IMR-90 (cell line): ENCODE data around the gene ARFGEF3. TPM values are rescaled to one million over a fixed set of nuclear protein-coding genes. Genes with fewer than 3 reads are reported as not detected.

ENCODE experiments used
- ATAC-seq: fragments of 200-7000 bp; cut with Tn5 transposase; 2 replicates; pipeline ENCODE4 v1.9.1; 2020; ENCODE audit warnings: low read depth, mild to moderate bottlenecking, moderate library complexity
- BruUV-seq: library from RNA; stranded (reverse); fragments of 400-500 nt; replicated peaks from 2 replicates; lab custom pipeline; 2021; lab: Mats Ljungman, UMichigan
- CTCF ChIA-PET: fragments of 300-600 bp; formaldehyde crosslinking; extraction: SDS; loops from one replicate; lab custom pipeline; 2021; ENCODE audit warnings: antibody characterized with exemption; lab: Yijun Ruan, JAX
- POLR2A ChIA-PET: fragments of 300-600 bp; sonication (Branson Sonifier 250); formaldehyde crosslinking; loops from one replicate; lab custom pipeline; 2022; ENCODE audit warnings: antibody characterized with exemption; ENCODE audit not compliant: unreplicated experiment; lab: Charles Lee
- DNase-seq: peaks from one replicate; pipeline ENCODE4 v3.0.0; 2013
- H2AFZ ChIP-seq: replicated peaks from 2 replicates; pipeline ENCODE3; 2013; ENCODE audit warnings: low read length, mild to moderate bottlenecking; ENCODE audit not compliant: poor library complexity
- H2AK5ac ChIP-seq: 2 replicates; pipeline ENCODE4 v1.6.1; 2013; ENCODE audit warnings: low read depth, low read length, inconsistent platforms
- H2AK9ac ChIP-seq: replicated peaks from 2 replicates; pipeline ENCODE3; 2013; ENCODE audit warnings: mild to moderate bottlenecking, low read depth, low read length, moderate library complexity; ENCODE audit not compliant: poor library complexity
- H2BK120ac ChIP-seq: 2 replicates; pipeline ENCODE4 v1.6.1; 2013; ENCODE audit warnings: low read depth, low read length, inconsistent platforms
- H2BK15ac ChIP-seq: 3 replicates; pipeline ENCODE4 v1.6.1; 2013; ENCODE audit warnings: low read depth, low read length, inconsistent platforms
- H2BK20ac ChIP-seq: 2 replicates; pipeline ENCODE4 v1.6.1; 2013; ENCODE audit warnings: low read depth, mild to moderate bottlenecking, inconsistent platforms, low read length, moderate library complexity
- H2BK5ac ChIP-seq: 2 replicates; pipeline ENCODE4 v1.6.1; 2013; ENCODE audit warnings: mild to moderate bottlenecking, low read depth, low read length, inconsistent platforms; ENCODE audit not compliant: poor library complexity, severe bottlenecking
- H3K14ac ChIP-seq: replicated peaks from 2 replicates; pipeline ENCODE4 v1.6.1; 2013; ENCODE audit warnings: low read depth, low read length, inconsistent platforms
- H3K18ac ChIP-seq: 2 replicates; pipeline ENCODE4 v1.6.1; 2013; ENCODE audit warnings: low read depth, low read length, control low read depth
- H3K23ac ChIP-seq: 2 replicates; pipeline ENCODE4 v1.6.1; 2013; ENCODE audit warnings: low read depth, low read length, inconsistent platforms
- H3K27ac ChIP-seq: 2 replicates; pipeline ENCODE4 v1.5.1; 2013; ENCODE audit warnings: mild to moderate bottlenecking, control low read depth, low read length; ENCODE audit not compliant: insufficient read depth
- H3K27me3 ChIP-seq: 2 replicates; pipeline ENCODE4 v1.6.1; 2013; ENCODE audit warnings: low read length; ENCODE audit not compliant: control insufficient read depth, insufficient read depth
- H3K36me3 ChIP-seq: 2 replicates; pipeline ENCODE4 v1.6.1; 2013; ENCODE audit warnings: low read length, mixed read lengths; ENCODE audit not compliant: control insufficient read depth, insufficient read depth
- H3K4ac ChIP-seq: 2 replicates; pipeline ENCODE4 v1.6.1; 2013; ENCODE audit warnings: low read depth, low read length, inconsistent platforms
- H3K4me1 ChIP-seq: 2 replicates; pipeline ENCODE4 v1.6.1; 2013; ENCODE audit warnings: low read length, mixed read lengths; ENCODE audit not compliant: control insufficient read depth, insufficient read depth
- H3K4me2 ChIP-seq: 2 replicates; pipeline ENCODE4 v1.6.1; 2013; ENCODE audit warnings: low read depth, mild to moderate bottlenecking, control low read depth, low read length, moderate library complexity
- H3K4me3 ChIP-seq: 2 replicates; pipeline ENCODE4 v1.5.1; 2013; ENCODE audit warnings: low read depth, mild to moderate bottlenecking, control low read depth, low read length, moderate library complexity; ENCODE audit not compliant: insufficient read depth
- H3K56ac ChIP-seq: 2 replicates; pipeline ENCODE4 v1.6.1; 2013; ENCODE audit warnings: low read length, inconsistent platforms; ENCODE audit not compliant: insufficient read depth; ENCODE audit errors: extremely low read depth
- H3K79me1 ChIP-seq, 2 experiments: 2 replicates each; pipeline ENCODE4 v1.6.1; 2013; ENCODE audit warnings: low read length in 2 of 2, inconsistent platforms in 1 of 2, low read depth in 1 of 2
- H3K9ac ChIP-seq: 2 replicates; pipeline ENCODE4 v1.6.1; 2013; ENCODE audit warnings: low read depth, low read length, control low read depth
- H3K9me1 ChIP-seq: 2 replicates; pipeline ENCODE4 v1.6.1; 2013; ENCODE audit warnings: low read length, inconsistent platforms; ENCODE audit not compliant: insufficient read depth
- H3K9me3 ChIP-seq: 2 replicates; pipeline ENCODE4 v1.6.1; 2013; ENCODE audit warnings: low read length; ENCODE audit not compliant: control insufficient read depth, insufficient read depth
- H4K20me1 ChIP-seq: 2 replicates; pipeline ENCODE4 v1.6.1; 2013; ENCODE audit warnings: low read length, inconsistent platforms; ENCODE audit not compliant: insufficient read depth
- H4K5ac ChIP-seq: 2 replicates; pipeline ENCODE4 v1.6.1; 2013; ENCODE audit warnings: mild to moderate bottlenecking, low read depth, low read length, control low read depth
- H4K8ac ChIP-seq, 2 experiments: 2 replicates each; pipeline ENCODE4 v1.6.1; 2013; ENCODE audit warnings: low read depth in 2 of 2, low read length in 2 of 2, control low read depth in 1 of 2, inconsistent platforms in 1 of 2
- H4K91ac ChIP-seq: 2 replicates; pipeline ENCODE4 v1.6.1; 2013; ENCODE audit warnings: low read depth, low read length, inconsistent platforms; ENCODE audit not compliant: insufficient read depth
- CHD1 ChIP-seq: IDR thresholded peaks from 2 replicates; pipeline ENCODE4 v1.6.1; 2012; ENCODE audit warnings: low read depth, low read length, improper control_type of control experiment
- MAFK ChIP-seq: IDR thresholded peaks from 2 replicates; pipeline ENCODE4 v1.6.1; 2012; ENCODE audit warnings: low read depth, low read length, improper control_type of control experiment
- WGBS, 2 experiments: methylation state at CpG; one replicate each; pipeline versions ENCODE4 v1.1.5 to v1.1.7; 2013; ENCODE audit warnings: missing lambda C conversion rate in 2 of 2; ENCODE audit not compliant: insufficient read length in 1 of 2; ENCODE audit errors: extremely low coverage in 2 of 2; 5-methylcytosine and 5-hydroxymethylcytosine counted together
- dilution Hi-C: fragments of 300-500 bp; cut with HindIII; formaldehyde crosslinking; loops from one replicate; pipeline ENCODE4 v1.14.3; 2018; ENCODE audit warnings: low sequenced_read_pairs; ENCODE audit not compliant: unreplicated experiment
- in situ Hi-C: fragments of 300-500 bp; cut with MboI; formaldehyde crosslinking; loops from 3 replicates; pipeline ENCODE4 v1.14.3; 2019; ENCODE audit warnings: low sequenced_read_pairs, inconsistent platforms, mixed read lengths
- intact Hi-C: fragments of 100-400 bp; cut with micrococcal nuclease; formaldehyde crosslinking; loops from 2 replicates; pipeline ENCODE4 v1.10.0; 2022
- polyA plus RNA-seq, 3 experiments: library from polyadenylated mRNA; depleted of rRNA; stranded (reverse); fragments of >200 nt; gene quantifications; 2 replicates each; pipeline ENCODE4 v1.2.3, GENCODE V29; 2012; ENCODE audit warnings: low replicate concordance in 1 of 3
- total RNA-seq: library from RNA; depleted of rRNA; stranded (reverse); fragments of >200 nt; gene quantifications from 2 replicates; pipeline ENCODE4 v1.2.3, GENCODE V29; 2012

ARFGEF3 gene
- total and polyA plus RNA-seq, 2 of the 4 experiments (the other 2 are of a cell fraction): under 0.01 to 0.02 TPM

GRCh38 chr6:138234363-138234762, 72.6 kb downstream of the ARFGEF3 start:
- ChIA-PET CTCF (interaction anchor here (1.4 to 1.5 kb wide), 2 partner anchors 13 to 14 kb away, joined by 3 to 6 read pairs; no protein-coding TSS in a partner anchor), POLR2A (no interaction called here)
- no peak overlapping the region for H2AFZ ChIP-seq
- no peak overlapping the region for H3K4me2 ChIP-seq
- in situ Hi-C loops: no loop called here
- no peak overlapping the region for H4K8ac ChIP-seq
- H2AK9ac ChIP-seq: no peak overlapping the region
- H2BK15ac ChIP-seq: no peak overlapping the region
- no peak overlapping the region for H3K4ac ChIP-seq
- ATAC-seq: no peak
- intact Hi-C loops: no loop called here
- H2BK5ac ChIP-seq: no peak overlapping the region
- H3K4me1 ChIP-seq: no peaks in the 10 kb centered on the region
- H3K79me1 ChIP-seq: no peaks in the 10 kb centered on the region
- no peak overlapping the region for H4K91ac ChIP-seq
- no peak overlapping the region for H2BK20ac ChIP-seq
- no peak overlapping the region for H2BK120ac ChIP-seq
- no peak overlapping the region for H3K27ac ChIP-seq
- 0 out of 2 replicates have a peak, but pooled peaks cover 3% of the 10 kb centered on the region for H3K9me1 ChIP-seq
- H3K18ac ChIP-seq: no peak overlapping the region
- no peak for DNase-seq
- H4K20me1 ChIP-seq: no peaks in the 10 kb centered on the region
- H3K9ac ChIP-seq: no peak overlapping the region
- dilution Hi-C loops: no loop called here
- no TSS peak for BruUV-seq
- no peaks in the 10 kb centered on the region for H3K36me3 ChIP-seq
- H3K14ac ChIP-seq: no peak overlapping the region
- H3K27me3 ChIP-seq: peaks cover 6% of the 10 kb centered on the region
- WGBS, 2 experiments: no CpG with 5 or more reads among the region's 2 CpGs
- H3K23ac ChIP-seq: no peak overlapping the region
- H3K4me3 ChIP-seq: no peak overlapping the region
- no peak overlapping the region for H3K56ac ChIP-seq
- TF ChIP-seq CHD1 (no peak), MAFK (no peak)
- no peaks in the 10 kb centered on the region for H3K9me3 ChIP-seq
- H2AK5ac ChIP-seq: no peak overlapping the region
- H4K5ac ChIP-seq: no peak overlapping the region
